DMS 273 treated with DMSO at 0.1 percent for 48 hours (cell line): ENCODE data around the gene CEL.
"Not testable (repeated sequence)": the region's sequence is repeated elsewhere in the genome, so short reads cannot be mapped to it uniquely, and the experiment has no call there.

Experiments
- DNase-seq: peaks from one replicate; lab custom pipeline; 2025; lab: John Stamatoyannopoulos, UW

CEL gene

DNA sequence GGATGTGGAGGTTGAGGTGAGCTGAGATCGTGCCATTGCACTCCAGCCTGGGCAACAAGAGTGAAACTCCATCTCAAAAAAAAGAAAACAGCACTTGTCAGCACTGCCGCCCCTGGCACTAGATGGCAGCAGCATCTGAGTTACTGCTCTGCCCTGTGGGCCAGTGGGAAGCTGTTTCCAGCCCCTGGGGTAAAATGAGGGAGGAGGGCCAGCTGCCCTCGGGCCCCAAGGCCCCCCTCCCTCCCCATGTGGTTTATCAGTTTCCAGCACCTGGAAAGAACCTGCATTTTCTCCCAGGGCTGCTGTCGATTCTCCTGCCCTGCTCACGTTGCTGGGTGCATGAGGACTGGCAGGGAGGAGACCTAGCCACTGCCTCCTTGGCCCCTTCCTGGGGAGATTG is 13.2 kb upstream of the CEL start:
- no peak for DNase-seq

- DNase-seq, result no peak
Measured at GRCh38 chr9:133049043-133049442, 12.7 kb upstream of the CEL start.

GRCh38 chr9:133050142-133050541 is 11.6 kb upstream of the CEL start:
- DNase-seq, result no peak

- DNase-seq, result no peak
Measured at GRCh38 chr9:133050781-133051180, 11.0 kb upstream of the CEL start.

DNA sequence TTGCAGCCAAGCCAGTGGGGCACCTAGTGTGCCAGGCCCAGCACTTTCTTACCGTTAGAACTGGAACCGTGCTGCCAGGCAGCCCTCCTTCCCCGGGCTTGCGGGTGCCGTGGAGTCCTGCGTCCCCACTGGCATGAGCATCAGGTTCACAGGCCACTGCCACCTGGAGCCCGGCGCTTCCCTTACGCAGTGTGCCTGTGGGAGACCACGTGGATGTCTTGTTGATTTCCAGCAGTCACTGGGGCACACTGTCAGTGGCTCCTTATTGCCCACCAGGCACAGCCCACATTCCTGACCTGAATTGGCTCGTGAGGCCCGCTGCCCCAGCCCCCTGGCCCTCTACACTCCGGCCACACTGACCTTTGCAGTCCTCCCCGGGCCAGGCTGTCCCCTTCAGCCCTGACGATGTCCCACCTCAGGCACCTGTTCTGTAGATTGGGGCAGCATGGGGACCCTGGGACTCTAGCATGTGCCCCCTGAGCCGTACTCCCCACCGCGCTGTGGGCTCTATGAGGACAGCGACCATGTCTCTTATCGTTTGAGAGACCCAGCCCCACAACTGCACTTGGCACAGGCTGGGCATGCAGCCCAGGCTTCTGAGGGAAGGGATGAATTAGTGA is 10.4 kb upstream of the CEL start:
- no peak for DNase-seq

- no peak for DNase-seq
Measured at GRCh38 chr9:133051966-133052539, 9.7 kb upstream of the CEL start.

GRCh38 chr9:133054194-133054890 is 7.4 kb upstream of the CEL start:
- no peak for DNase-seq

- DNase-seq, result no peak
Measured at GRCh38 chr9:133054966-133055365, 6.8 kb upstream of the CEL start.

GRCh38 chr9:133055788-133056420 is 5.9 kb upstream of the CEL start:
- no peak for DNase-seq

GRCh38 chr9:133056533-133056932 is 5.2 kb upstream of the CEL start:
- DNase-seq, result no peak

GRCh38 chr9:133057006-133057405 is 4.8 kb upstream of the CEL start:
- no peak for DNase-seq

- DNase-seq, result no peak
Measured at GRCh38 chr9:133057553-133057952, 4.2 kb upstream of the CEL start.

- DNase-seq, result no peak
Measured at GRCh38 chr9:133058071-133058470, 3.7 kb upstream of the CEL start.

DNA sequence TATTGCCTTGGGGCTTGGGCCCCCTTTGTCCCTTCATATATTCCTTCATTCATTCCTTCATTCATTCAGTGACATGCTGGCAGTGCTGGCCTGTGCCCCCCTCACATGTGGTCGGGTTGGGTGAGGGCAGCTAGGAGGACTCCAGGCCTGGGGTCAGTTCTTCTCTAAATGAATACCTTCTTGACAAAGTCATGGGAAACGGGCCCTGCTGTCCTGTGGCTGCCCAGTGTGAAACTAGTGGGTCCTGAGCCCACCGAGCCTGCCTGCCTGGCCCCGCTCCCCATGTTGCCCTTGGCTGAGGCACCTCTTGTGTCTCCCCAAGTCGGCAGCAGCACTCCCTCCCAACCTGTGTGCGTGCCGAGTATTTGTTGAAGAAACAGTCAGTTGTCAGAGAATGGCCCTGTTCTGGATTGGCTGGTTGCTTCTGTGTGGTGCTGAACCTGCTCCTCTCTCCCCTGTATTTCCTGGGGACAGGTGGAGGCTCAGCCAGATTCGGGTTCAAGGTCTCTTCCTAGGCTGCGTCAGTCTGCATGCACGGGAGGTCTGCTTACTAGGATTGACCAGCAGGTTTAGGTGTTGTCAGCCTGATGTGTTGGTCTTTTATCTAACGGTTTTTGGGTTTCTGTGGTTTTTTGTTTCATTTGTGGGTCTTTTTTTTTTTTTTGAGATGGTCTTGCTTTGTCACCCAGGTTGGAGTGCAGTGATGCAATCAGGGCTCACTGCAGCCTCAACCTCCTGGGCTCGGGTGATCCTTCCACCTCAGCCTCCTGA is 3.0 kb upstream of the CEL start:
- DNase-seq, result no peak

GRCh38 chr9:133059623-133060022 is 2.2 kb upstream of the CEL start:
- DNase-seq, result no peak

GRCh38 chr9:133060417-133060841 is 1.4 kb upstream of the CEL start:
- DNase-seq, result no peak

DNA sequence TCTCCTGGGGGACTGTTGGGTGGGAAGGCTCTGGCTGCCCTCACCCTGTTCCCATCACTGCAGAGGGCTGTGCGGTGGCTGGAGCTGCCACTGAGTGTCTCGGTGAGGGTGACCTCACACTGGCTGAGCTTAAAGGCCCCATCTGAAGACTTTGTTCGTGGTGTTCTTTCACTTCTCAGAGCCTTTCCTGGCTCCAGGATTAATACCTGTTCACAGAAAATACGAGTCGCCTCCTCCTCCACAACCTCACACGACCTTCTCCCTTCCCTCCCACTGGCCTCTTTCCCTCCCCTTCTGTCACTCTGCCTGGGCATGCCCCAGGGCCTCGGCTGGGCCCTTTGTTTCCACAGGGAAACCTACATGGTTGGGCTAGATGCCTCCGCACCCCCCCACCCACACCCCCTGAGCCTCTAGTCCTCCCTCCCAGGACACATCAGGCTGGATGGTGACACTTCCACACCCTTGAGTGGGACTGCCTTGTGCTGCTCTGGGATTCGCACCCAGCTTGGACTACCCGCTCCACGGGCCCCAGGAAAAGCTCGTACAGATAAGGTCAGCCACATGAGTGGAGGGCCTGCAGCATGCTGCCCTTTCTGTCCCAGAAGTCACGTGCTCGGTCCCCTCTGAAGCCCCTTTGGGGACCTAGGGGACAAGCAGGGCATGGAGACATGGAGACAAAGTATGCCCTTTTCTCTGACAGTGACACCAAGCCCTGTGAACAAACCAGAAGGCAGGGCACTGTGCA is 590 bp upstream of the CEL start:
- not testable (repeated sequence) for DNase-seq

- not testable (repeated sequence) for DNase-seq
Measured at GRCh38 chr9:133062569-133062968, 788 bp downstream of the CEL start.

DNA sequence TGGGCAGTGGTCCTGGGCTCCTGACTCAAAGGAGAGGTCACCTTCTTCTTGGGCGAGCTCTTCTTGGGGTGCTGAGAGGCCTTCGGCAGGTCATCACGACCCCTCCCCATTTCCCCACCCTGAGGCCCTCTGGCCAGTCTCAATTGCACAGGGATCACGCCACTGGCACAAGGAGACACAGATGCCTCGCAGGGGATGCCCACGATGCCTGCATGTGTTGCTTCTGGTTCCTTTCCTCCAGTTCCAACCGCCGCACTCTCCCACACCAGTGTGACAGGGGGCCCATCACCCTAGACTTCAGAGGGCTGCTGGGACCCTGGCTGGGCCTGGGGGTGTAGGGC is 1.3 kb downstream of the CEL start:
- DNase-seq, result no peak

DNA sequence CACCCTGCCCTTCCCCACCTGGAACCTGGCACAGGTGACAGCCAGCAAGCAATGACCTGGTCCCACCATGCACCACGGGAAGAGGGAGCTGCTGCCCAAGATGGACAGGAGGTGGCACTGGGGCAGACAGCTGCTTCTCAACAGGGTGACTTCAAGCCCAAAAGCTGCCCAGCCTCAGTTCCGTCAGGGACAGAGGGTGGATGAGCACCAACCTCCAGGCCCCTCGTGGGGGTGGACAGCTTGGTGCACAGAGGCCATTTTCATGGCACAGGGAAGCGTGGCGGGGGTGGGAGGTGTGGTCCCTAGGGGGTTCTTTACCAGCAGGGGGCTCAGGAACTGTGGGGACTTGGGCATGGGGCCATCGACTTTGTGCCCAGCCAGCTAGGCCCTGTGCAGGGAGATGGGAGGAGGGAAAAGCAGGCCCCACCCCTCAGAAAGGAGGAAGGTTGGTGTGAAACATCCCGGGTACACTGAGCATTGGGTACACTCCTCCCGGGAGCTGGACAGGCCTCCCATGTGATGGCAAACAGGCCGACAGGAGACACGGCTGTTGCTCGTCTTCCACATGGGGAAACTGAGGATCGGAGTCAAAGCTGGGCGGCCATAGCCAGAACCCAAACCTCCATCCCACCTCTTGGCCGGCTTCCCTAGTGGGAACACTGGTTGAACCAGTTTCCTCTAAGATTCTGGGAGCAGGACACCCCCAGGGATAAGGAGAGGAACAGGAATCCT is 1.9 kb downstream of the CEL start:
- no peak for DNase-seq
